Tibial artery (tissue), 4 donors: ENCODE results near the gene WWC1.

Source experiments
- DNase-seq, 2 donors: peaks; one replicate each; pipeline ENCODE4 v3.0.0-alpha.2; 2019
- H3K27ac ChIP-seq, 2 donors: fragments of 200-600 bp; sonication (generic) in 1 of 2; 1 replicate in 1 of 2; 2 replicates in 1 of 2; pipeline ENCODE4 v1.5.1; 2018 to 2019; ENCODE audit warnings: mild to moderate bottlenecking in 1 of 2
- H3K27me3 ChIP-seq, 2 donors: fragments of 200-600 bp; sonication (generic) in 1 of 2; one replicate each; pipeline versions ENCODE4 v1.5.1 to v1.6.0; 2016 to 2019
- H3K36me3 ChIP-seq, 3 donors: fragments of 200-600 bp; sonication (generic) in 2 of 3; one replicate each; pipeline ENCODE4 v1.5.1; 2016 to 2019; ENCODE audit warnings: mild to moderate bottlenecking in 2 of 3
- H3K4me1 ChIP-seq, 4 donors: fragments of 200-600 bp; sonication (generic) in 2 of 4; 1 replicate in 3 of 4; 2 replicates in 1 of 4; pipeline ENCODE4 v1.5.1; 2016 to 2019
- H3K4me3 ChIP-seq, 2 donors: fragments of 200-600 bp; sonication (generic) in 1 of 2; 1 replicate in 1 of 2; 2 replicates in 1 of 2; pipeline ENCODE4 v1.5.1; 2018 to 2019; ENCODE audit warnings: mild to moderate bottlenecking in 2 of 2
- H3K9me3 ChIP-seq, 3 donors: fragments of 200-600 bp; sonication (generic) in 1 of 3; one replicate each; pipeline ENCODE4 v1.5.1; 2016 to 2019
- CTCF ChIP-seq, 2 experiments: fragments of 200-600 bp in 1 of 2; fragments of 450-650 bp in 1 of 2; IDR thresholded peaks; one replicate each; pipeline ENCODE4 v1.5.1; 2017 to 2019; ENCODE audit warnings: antibody characterized with exemption in 2 of 2, mild to moderate bottlenecking in 1 of 2, moderate library complexity in 1 of 2
- intact Hi-C: fragments of 100-400 bp; cut with DNase I; formaldehyde crosslinking; loops from one replicate; pipeline ENCODE4 v1.15.0; 2023; ENCODE audit warnings: low total_unique reads

Gene WWC1

GRCh38 chr5:168415401-168415800 lies 124.0 kb downstream of the WWC1 start:
- intact Hi-C loops, result no loop called here
- Histone ChIP-seq H3K27ac (no peak overlapping the region), H3K4me3 (no peak overlapping the region), H3K9me3 (no peaks in the 10 kb centered on the region), H3K4me1 (peaks cover 0 to 4% (median 0%) of the 10 kb centered on the region in 4 donors), H3K36me3 (peaks cover 0 to 8% (median 0%) of the 10 kb centered on the region in 3 donors), H3K27me3 (no peaks in the 10 kb centered on the region)
- no peak for DNase-seq
- TF ChIP-seq CTCF (IDR thresholded peaks at IDR 0.05), result no peak

- intact Hi-C loops, result no loop called here
- Histone ChIP-seq H3K36me3 (peaks cover 0 to 11% (median 0%) of the 10 kb centered on the region in 3 donors), H3K9me3 (no peaks in the 10 kb centered on the region), H3K27me3 (no peaks in the 10 kb centered on the region), H3K27ac (no peak overlapping the region), H3K4me3 (no peak overlapping the region), H3K4me1 (peaks cover 0 to 4% (median 0%) of the 10 kb centered on the region in 4 donors)
- DNase-seq, result no peak
- TF ChIP-seq CTCF (IDR thresholded peaks at IDR 0.05), result no peak
Measured at GRCh38 chr5:168415971-168416370, 124.5 kb downstream of the WWC1 start.

- no peak for DNase-seq
- Histone ChIP-seq H3K36me3 (peaks cover 0 to 11% (median 0%) of the 10 kb centered on the region in 3 donors), H3K4me3 (no peak overlapping the region), H3K4me1 (no peaks in the 10 kb centered on the region), H3K27me3 (no peaks in the 10 kb centered on the region), H3K9me3 (no peaks in the 10 kb centered on the region), H3K27ac (no peak overlapping the region)
- intact Hi-C loops, result no loop called here
- TF ChIP-seq CTCF (IDR thresholded peaks at IDR 0.05), result no peak
Measured at GRCh38 chr5:168417731-168418429, 126.4 kb downstream of the WWC1 start.

- no peak for TF ChIP-seq CTCF (IDR thresholded peaks at IDR 0.05)
- intact Hi-C loops, result no loop called here
- Histone ChIP-seq H3K9me3 (no peaks in the 10 kb centered on the region), H3K27ac (no peak overlapping the region), H3K36me3 (peaks cover 0 to 17% (median 0%) of the 10 kb centered on the region in 3 donors), H3K4me1 (no peaks in the 10 kb centered on the region), H3K4me3 (no peak overlapping the region), H3K27me3 (no peaks in the 10 kb centered on the region)
- no peak for DNase-seq
Measured at GRCh38 chr5:168420461-168420860, 129.0 kb downstream of the WWC1 start.

- Histone ChIP-seq H3K27me3 (no peaks in the 10 kb centered on the region), H3K4me1 (no peaks in the 10 kb centered on the region), H3K27ac (no peak overlapping the region), H3K4me3 (no peak overlapping the region), H3K9me3 (no peaks in the 10 kb centered on the region), H3K36me3 (peaks cover 0 to 17% (median 0%) of the 10 kb centered on the region in 3 donors)
- DNase-seq, result no peak
- intact Hi-C loops, result no loop called here
- no peak for TF ChIP-seq CTCF (IDR thresholded peaks at IDR 0.05)
Measured at GRCh38 chr5:168422431-168422830, 131.0 kb downstream of the WWC1 start.
